Measurements from ENCODE around the gene NUDT3. TPM values are rescaled to one million over a fixed set of nuclear protein-coding genes. Genes with fewer than 3 reads are reported as not detected.
"Not testable (repeated sequence)": the region's sequence is repeated elsewhere in the genome, so short reads cannot be mapped to it uniquely, and the experiment has no call there.

Gene NUDT3
- total and polyA plus RNA-seq, 4 donors = 15.5 to 50.2 (median 33.6) TPM

DNA sequence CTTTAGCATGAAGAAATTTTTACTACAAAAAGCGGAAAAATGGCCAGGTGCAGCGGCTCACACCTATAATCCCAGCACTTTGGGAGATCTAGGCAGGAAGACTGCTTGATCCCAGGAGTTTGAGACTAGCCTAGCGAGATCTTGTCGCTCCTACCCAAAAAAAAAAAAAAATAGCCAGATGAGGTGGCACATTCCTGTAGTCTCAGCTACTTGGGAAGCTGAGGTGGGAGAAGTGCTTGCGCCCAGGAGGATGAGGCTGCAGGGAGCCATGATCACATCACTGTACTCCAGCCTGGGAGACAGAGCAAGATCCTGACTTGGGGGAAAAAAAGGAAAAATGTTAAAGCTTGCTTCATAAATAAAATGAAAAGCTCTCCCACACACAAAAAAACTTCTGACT is 14.5 kb downstream of the NUDT3 start:
- ATAC-seq (ENCODE audit: low FRiP score) (no peak), DNase-seq (no peak)
- H3K27ac ChIP-seq (ENCODE audit: low read depth in 1 of 2, low read length in 2 of 2) = no peak overlapping the region
- no peaks in the 10 kb centered on the region for H3K9me3 ChIP-seq (ENCODE audit: control insufficient read depth, low read length)
- no peaks in the 10 kb centered on the region for H3K27me3 ChIP-seq (ENCODE audit: control insufficient read depth in 1 of 2, insufficient read depth in 2 of 2, low read length in 1 of 2)
- peaks cover 0 to 4% of the 10 kb centered on the region in 2 donors for H3K4me1 ChIP-seq (ENCODE audit: control insufficient read depth in 1 of 2, insufficient read depth in 2 of 2, low read length in 2 of 2)
- intact Hi-C loops (cut with DNase I) = no loop called here
- H3K36me3 ChIP-seq (ENCODE audit: control insufficient read depth in 1 of 2, insufficient read depth in 2 of 2, low read length in 1 of 2) = no peaks in the 10 kb centered on the region
- H3K4me3 ChIP-seq (ENCODE audit: low read length in 2 of 2) = no peak overlapping the region
- 95 to 98% methylated on average over 5 of the region's 5 CpGs for WGBS, 2 donors

DNA sequence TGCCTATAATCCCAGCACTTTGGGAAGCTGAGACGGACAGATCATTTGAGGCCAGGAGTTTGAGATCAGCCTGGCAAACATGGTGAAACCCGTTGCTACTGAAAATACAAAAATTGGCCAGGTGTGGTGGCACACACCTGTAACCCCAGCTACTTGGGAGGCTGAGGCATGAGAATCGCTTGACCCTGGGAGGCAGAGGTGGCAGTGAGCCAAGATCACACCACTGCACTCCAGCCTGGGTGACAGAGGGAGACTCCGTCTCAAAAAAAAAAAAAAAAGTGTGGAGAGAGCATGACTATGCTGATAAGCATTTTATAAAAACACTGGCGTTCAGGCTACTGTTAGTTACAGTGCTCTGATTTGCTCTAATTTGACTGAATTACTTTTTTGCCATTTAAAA is 14.9 kb downstream of the NUDT3 start:
- H3K9me3 ChIP-seq (ENCODE audit: control insufficient read depth, low read length); H3K4me1 ChIP-seq (ENCODE audit: control insufficient read depth in 1 of 2, insufficient read depth in 2 of 2, low read length in 2 of 2); H3K4me3 ChIP-seq (ENCODE audit: low read length in 2 of 2); intact Hi-C loops (cut with DNase I); H3K27ac ChIP-seq (ENCODE audit: low read depth in 1 of 2, low read length in 2 of 2); H3K36me3 ChIP-seq (ENCODE audit: control insufficient read depth in 1 of 2, insufficient read depth in 2 of 2, low read length in 1 of 2); DNase-seq; H3K27me3 ChIP-seq (ENCODE audit: control insufficient read depth in 1 of 2, insufficient read depth in 2 of 2, low read length in 1 of 2); ATAC-seq (ENCODE audit: low FRiP score): not testable (repeated sequence)
- WGBS, 2 donors = 83 to 87% methylated on average over 5 of the region's 5 CpGs

- DNase-seq = no peak
These were observed 16.6 kb downstream of the NUDT3 start for GRCh38 chr6:34375833-34376232.

DNA sequence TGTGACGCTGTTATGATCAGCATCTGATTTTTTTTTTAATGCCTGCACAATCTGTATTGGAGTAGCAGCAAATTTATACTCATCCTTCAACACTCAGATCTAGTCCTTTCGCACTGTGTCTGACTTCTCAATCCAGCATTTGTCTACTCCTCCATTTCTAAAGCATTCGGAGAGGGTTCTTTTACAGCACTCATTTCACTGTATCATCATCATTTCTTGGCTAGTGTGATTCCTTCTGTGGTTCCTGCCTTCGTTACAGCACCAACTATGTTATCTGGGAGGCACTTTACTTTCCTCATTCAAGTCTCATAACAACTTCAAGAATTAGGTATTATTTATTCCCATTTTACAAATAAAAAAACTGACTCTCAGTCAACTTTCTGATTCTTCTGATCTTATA is 18.0 kb downstream of the NUDT3 start:
- no peaks in the 10 kb centered on the region for H3K9me3 ChIP-seq (ENCODE audit: control insufficient read depth, low read length)
- H3K27me3 ChIP-seq (ENCODE audit: control insufficient read depth in 1 of 2, insufficient read depth in 2 of 2, low read length in 1 of 2) = no peaks in the 10 kb centered on the region
- WGBS, 2 donors = 46 to 50% methylated on average over 4 of the region's 4 CpGs
- H3K4me3 ChIP-seq (ENCODE audit: low read length in 2 of 2) = no peak overlapping the region
- ATAC-seq (ENCODE audit: low FRiP score) = no peak
- no peaks in the 10 kb centered on the region for H3K36me3 ChIP-seq (ENCODE audit: control insufficient read depth in 1 of 2, insufficient read depth in 2 of 2, low read length in 1 of 2)
- DNase-seq = no peak
- intact Hi-C loops (cut with DNase I) = no loop called here
- no peak overlapping the region for H3K27ac ChIP-seq (ENCODE audit: low read depth in 1 of 2, low read length in 2 of 2)
- H3K4me1 ChIP-seq (ENCODE audit: control insufficient read depth in 1 of 2, insufficient read depth in 2 of 2, low read length in 2 of 2) = peaks cover 0 to 4% of the 10 kb centered on the region in 2 donors

More at GRCh38 chr6:34375833-34376232, 16.6 kb downstream of the NUDT3 start:
- H3K27ac ChIP-seq (ENCODE audit: low read depth in 1 of 2, low read length in 2 of 2) = no peak overlapping the region
- H3K36me3 ChIP-seq (ENCODE audit: control insufficient read depth in 1 of 2, insufficient read depth in 2 of 2, low read length in 1 of 2) = no peaks in the 10 kb centered on the region
- no peak for ATAC-seq (ENCODE audit: low FRiP score)
- H3K9me3 ChIP-seq (ENCODE audit: control insufficient read depth, low read length) = no peaks in the 10 kb centered on the region
- 95% methylated on average over 5 of the region's 5 CpGs for WGBS, 2 donors
- H3K27me3 ChIP-seq (ENCODE audit: control insufficient read depth in 1 of 2, insufficient read depth in 2 of 2, low read length in 1 of 2) = no peaks in the 10 kb centered on the region
- peaks cover 0 to 4% of the 10 kb centered on the region in 2 donors for H3K4me1 ChIP-seq (ENCODE audit: control insufficient read depth in 1 of 2, insufficient read depth in 2 of 2, low read length in 2 of 2)
- intact Hi-C loops (cut with DNase I) = no loop called here
- no peak overlapping the region for H3K4me3 ChIP-seq (ENCODE audit: low read length in 2 of 2)

GRCh38 chr6:34374069-34374468 is 18.4 kb downstream of the NUDT3 start:
- Histone ChIP-seq H3K36me3 (ENCODE audit: control insufficient read depth in 1 of 2, insufficient read depth in 2 of 2, low read length in 1 of 2) (no peaks in the 10 kb centered on the region), H3K4me3 (ENCODE audit: low read length in 2 of 2) (no peak overlapping the region), H3K4me1 (ENCODE audit: control insufficient read depth in 1 of 2, insufficient read depth in 2 of 2, low read length in 2 of 2) (peaks cover 0 to 4% of the 10 kb centered on the region in 2 donors), H3K9me3 (ENCODE audit: control insufficient read depth, low read length) (no peaks in the 10 kb centered on the region), H3K27ac (ENCODE audit: low read depth in 1 of 2, low read length in 2 of 2) (no peak overlapping the region), H3K27me3 (ENCODE audit: control insufficient read depth in 1 of 2, insufficient read depth in 2 of 2, low read length in 1 of 2) (no peaks in the 10 kb centered on the region)
- intact Hi-C loops (cut with DNase I) = no loop called here
- no peak for ATAC-seq (ENCODE audit: low FRiP score)
- no peak for DNase-seq
- 16 to 31% methylated on average over 3 of the region's 3 CpGs for WGBS, 2 donors

GRCh38 chr6:34373511-34373910 is 19.0 kb downstream of the NUDT3 start:
- no peak for ATAC-seq (ENCODE audit: low FRiP score)
- no peak overlapping the region for H3K27ac ChIP-seq (ENCODE audit: low read depth in 1 of 2, low read length in 2 of 2)
- H3K36me3 ChIP-seq (ENCODE audit: control insufficient read depth in 1 of 2, insufficient read depth in 2 of 2, low read length in 1 of 2) = no peaks in the 10 kb centered on the region
- DNase-seq = no peak
- no peak overlapping the region for H3K4me3 ChIP-seq (ENCODE audit: low read length in 2 of 2)
- peaks cover 0 to 3% of the 10 kb centered on the region in 2 donors for H3K4me1 ChIP-seq (ENCODE audit: control insufficient read depth in 1 of 2, insufficient read depth in 2 of 2, low read length in 2 of 2)
- WGBS, 2 donors = 91 to 94% methylated on average over 5 of the region's 5 CpGs
- no peaks in the 10 kb centered on the region for H3K9me3 ChIP-seq (ENCODE audit: control insufficient read depth, low read length)
- intact Hi-C loops (cut with DNase I) = no loop called here
- H3K27me3 ChIP-seq (ENCODE audit: control insufficient read depth in 1 of 2, insufficient read depth in 2 of 2, low read length in 1 of 2) = no peaks in the 10 kb centered on the region

- ATAC-seq (ENCODE audit: low FRiP score); H3K36me3 ChIP-seq (ENCODE audit: control insufficient read depth in 1 of 2, insufficient read depth in 2 of 2, low read length in 1 of 2); H3K4me3 ChIP-seq (ENCODE audit: low read length in 2 of 2); intact Hi-C loops (cut with DNase I); H3K27ac ChIP-seq (ENCODE audit: low read depth in 1 of 2, low read length in 2 of 2); H3K9me3 ChIP-seq (ENCODE audit: control insufficient read depth, low read length); DNase-seq; H3K27me3 ChIP-seq (ENCODE audit: control insufficient read depth in 1 of 2, insufficient read depth in 2 of 2, low read length in 1 of 2); H3K4me1 ChIP-seq (ENCODE audit: control insufficient read depth in 1 of 2, insufficient read depth in 2 of 2, low read length in 2 of 2): not testable (repeated sequence)
- 97 to 98% methylated on average over 5 of the region's 5 CpGs for WGBS, 2 donors
These were observed 20.6 kb downstream of the NUDT3 start for GRCh38 chr6:34371865-34372264.

- Histone ChIP-seq H3K4me1 (ENCODE audit: control insufficient read depth in 1 of 2, insufficient read depth in 2 of 2, low read length in 2 of 2) (no peaks in the 10 kb centered on the region), H3K9me3 (ENCODE audit: control insufficient read depth, low read length) (no peaks in the 10 kb centered on the region), H3K36me3 (ENCODE audit: control insufficient read depth in 1 of 2, insufficient read depth in 2 of 2, low read length in 1 of 2) (no peaks in the 10 kb centered on the region), H3K27me3 (ENCODE audit: control insufficient read depth in 1 of 2, insufficient read depth in 2 of 2, low read length in 1 of 2) (no peaks in the 10 kb centered on the region), H3K4me3 (ENCODE audit: low read length in 2 of 2) (no peak overlapping the region), H3K27ac (ENCODE audit: low read depth in 1 of 2, low read length in 2 of 2) (no peak overlapping the region)
- 81 to 84% methylated on average over 5 of the region's 5 CpGs for WGBS, 2 donors
- no peak for ATAC-seq (ENCODE audit: low FRiP score)
- intact Hi-C loops (cut with DNase I) = no loop called here
- no peak for DNase-seq
These were observed 22.1 kb downstream of the NUDT3 start for GRCh38 chr6:34370361-34370760.

DNA sequence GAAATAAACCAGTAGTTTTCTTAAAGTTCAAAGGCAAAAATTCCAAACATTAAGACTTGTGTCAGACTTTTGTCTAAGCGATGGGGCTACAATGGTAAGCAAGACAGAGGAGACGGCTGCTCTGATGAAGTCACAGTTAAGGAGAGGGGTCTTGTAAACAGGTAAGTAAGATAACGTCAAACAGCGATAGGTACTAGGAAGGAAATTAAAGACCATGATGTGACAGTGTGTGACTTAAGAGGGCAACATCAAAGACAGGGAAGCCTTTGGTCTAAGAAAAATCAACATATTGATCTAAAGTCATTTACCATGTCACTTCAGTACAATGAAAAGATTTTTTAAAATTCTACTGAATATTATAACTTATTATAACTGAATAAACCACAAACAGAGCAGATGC is 23.1 kb downstream of the NUDT3 start:
- 94 to 98% methylated on average over 4 of the region's 4 CpGs for WGBS, 2 donors
- Histone ChIP-seq H3K9me3 (ENCODE audit: control insufficient read depth, low read length) (no peaks in the 10 kb centered on the region), H3K4me3 (ENCODE audit: low read length in 2 of 2) (no peak overlapping the region), H3K36me3 (ENCODE audit: control insufficient read depth in 1 of 2, insufficient read depth in 2 of 2, low read length in 1 of 2) (no peaks in the 10 kb centered on the region), H3K27me3 (ENCODE audit: control insufficient read depth in 1 of 2, insufficient read depth in 2 of 2, low read length in 1 of 2) (no peaks in the 10 kb centered on the region), H3K4me1 (ENCODE audit: control insufficient read depth in 1 of 2, insufficient read depth in 2 of 2, low read length in 2 of 2) (no peaks in the 10 kb centered on the region), H3K27ac (ENCODE audit: low read depth in 1 of 2, low read length in 2 of 2) (no peak overlapping the region)
- no peak for DNase-seq
- intact Hi-C loops (cut with DNase I) = no loop called here
- ATAC-seq (ENCODE audit: low FRiP score) = no peak

Data from aorta (tissue), 5 donors.